ENCODE data around the gene CRYBG1.

The CRYBG1 gene, protein sequence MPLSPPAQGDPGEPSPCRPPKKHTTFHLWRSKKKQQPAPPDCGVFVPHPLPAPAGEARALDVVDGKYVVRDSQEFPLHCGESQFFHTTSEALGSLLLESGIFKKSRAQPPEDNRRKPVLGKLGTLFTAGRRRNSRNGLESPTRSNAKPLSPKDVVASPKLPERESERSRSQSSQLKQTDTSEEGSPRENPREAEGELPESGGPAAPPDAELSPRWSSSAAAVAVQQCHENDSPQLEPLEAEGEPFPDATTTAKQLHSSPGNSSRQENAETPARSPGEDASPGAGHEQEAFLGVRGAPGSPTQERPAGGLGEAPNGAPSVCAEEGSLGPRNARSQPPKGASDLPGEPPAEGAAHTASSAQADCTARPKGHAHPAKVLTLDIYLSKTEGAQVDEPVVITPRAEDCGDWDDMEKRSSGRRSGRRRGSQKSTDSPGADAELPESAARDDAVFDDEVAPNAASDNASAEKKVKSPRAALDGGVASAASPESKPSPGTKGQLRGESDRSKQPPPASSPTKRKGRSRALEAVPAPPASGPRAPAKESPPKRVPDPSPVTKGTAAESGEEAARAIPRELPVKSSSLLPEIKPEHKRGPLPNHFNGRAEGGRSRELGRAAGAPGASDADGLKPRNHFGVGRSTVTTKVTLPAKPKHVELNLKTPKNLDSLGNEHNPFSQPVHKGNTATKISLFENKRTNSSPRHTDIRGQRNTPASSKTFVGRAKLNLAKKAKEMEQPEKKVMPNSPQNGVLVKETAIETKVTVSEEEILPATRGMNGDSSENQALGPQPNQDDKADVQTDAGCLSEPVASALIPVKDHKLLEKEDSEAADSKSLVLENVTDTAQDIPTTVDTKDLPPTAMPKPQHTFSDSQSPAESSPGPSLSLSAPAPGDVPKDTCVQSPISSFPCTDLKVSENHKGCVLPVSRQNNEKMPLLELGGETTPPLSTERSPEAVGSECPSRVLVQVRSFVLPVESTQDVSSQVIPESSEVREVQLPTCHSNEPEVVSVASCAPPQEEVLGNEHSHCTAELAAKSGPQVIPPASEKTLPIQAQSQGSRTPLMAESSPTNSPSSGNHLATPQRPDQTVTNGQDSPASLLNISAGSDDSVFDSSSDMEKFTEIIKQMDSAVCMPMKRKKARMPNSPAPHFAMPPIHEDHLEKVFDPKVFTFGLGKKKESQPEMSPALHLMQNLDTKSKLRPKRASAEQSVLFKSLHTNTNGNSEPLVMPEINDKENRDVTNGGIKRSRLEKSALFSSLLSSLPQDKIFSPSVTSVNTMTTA (N-terminal part only)

DNA sequence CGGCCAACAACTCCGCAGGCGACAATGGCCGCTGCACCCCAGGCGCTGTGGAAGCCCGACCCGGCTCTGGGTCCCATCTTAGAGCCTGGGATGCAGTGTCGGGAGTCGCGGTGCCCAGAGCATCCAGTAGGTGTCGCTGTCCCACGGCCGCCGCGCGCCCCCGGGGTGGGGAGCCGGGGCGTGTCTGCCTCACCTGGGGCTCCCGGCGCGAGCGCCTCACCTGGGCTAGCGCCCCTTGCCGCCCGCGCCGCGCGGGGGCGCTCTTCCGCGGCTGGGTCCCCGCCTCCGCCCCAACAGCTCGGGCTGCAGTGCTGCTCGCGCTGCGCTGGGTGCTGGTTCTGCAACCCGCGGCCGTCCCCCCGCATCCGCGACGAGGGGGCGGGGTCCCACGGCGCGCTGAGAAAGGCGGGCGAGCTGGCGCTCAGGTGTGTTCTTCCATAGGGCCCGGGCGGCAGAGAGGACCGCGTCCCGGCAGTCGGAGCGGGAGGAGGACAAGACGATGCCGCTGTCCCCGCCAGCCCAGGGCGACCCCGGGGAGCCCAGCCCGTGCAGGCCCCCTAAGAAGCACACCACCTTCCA is at the start of gene CRYBG1:
Gene CRYBG1, plus strand, starts transcription at position 308 of the 579 bp plus-strand sequence. Its CDS starts 192 bp downstream, at position 500.
- no peak for DNase-seq

DNA sequence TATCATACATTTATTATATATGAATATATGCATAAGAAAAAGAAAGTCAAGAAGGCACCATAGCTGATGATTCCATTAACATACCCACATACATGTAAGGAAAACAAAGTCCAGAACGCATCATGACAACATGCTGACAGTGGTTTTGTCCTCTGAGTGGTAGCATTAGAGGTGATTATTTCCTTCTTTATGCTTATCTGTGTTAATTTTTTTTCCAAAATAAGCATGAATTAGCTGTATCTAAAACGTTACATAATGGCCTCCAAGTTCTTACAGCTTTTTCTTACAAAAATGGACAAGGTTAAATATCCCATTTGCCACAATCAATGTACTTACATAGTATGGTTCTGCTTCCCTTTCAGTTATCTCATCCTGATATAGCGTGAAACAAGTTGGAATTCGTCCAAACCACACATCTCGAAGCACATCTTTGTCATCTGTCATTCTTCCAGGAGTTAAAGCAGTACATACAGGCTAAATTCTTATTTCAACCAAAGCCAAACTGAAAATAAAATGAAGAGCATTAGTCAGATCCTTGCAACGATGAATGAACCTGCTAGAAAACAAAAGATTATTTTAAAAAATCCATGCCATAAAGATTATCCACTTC is 44.6 kb upstream of the CRYBG1 start:
- DNase-seq = no peak

DNA sequence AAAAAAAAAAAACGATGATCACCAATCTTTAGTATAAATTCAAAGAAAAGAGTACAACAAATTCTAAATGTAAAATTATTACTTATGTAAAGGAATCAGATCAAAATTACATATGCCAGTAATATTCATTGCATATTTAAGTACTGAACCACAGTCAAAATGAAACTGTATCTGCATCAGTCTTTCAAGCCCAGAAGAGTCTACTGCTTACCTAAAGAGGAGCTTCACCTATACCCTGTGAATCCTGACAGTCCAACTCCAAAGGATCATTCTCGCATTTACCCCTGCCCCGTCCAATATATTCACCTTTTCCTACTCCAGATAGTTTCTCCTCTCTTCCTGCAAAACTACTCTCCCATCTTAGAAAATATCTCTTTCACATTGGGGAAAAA is 44.1 kb upstream of the CRYBG1 start:
- DNase-seq = no peak

DNA sequence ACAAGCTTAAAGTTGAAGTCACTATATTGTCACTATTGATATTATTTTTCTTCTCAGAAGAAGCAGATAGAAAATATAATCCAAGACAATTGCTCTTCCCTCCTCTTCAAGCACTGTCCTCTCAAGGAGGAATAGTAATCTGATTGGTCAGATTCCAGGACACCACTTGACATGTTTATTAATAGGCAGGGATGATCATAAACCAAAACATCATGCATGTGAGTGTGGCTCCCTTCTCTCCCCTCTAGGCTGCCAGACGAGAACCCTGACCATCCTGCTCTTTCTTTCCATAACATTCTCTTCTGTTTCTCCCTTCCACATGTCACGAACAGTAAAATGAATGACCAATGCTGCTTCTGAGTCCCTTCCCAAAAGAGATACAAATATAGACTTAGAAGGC is 42.5 kb upstream of the CRYBG1 start:
- no peak for DNase-seq

DNA sequence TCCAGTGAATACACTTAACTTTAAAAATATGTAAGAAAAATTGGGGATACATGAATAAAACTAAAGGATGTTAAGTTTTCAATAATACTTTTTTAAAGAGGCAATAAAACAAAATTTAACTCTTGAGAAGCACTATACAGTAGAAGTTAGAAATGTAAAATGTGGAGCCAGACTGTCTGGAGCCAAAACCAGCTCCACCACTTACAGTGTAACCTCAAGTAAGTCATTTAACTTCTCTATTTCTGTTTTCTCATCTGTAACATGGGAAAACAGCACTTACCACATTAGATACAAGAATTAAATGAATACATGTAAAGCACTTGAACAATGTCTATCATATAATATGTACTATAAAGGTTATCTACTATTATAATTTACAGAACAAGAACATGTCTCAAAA is 41.7 kb upstream of the CRYBG1 start:
- DNase-seq = no peak

DNA sequence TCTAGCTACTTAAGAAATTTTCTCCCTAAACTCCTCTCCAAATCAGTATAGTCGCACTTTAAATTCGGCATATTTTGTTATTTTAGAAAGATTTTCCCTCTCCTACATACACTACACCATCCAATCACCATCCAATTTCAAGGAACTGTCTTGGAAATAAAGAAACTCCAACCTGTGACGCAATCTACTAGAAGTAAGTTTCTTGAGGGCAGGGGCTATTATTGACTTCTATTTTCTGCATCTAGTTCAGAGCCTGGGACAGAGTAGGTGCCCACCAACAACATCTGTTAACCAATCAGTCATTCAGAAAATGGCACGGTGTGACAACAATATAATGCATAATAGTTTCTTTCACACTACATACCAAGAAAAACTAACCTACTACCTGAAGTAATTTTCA is 38.6 kb upstream of the CRYBG1 start:
- DNase-seq = no peak

DNA sequence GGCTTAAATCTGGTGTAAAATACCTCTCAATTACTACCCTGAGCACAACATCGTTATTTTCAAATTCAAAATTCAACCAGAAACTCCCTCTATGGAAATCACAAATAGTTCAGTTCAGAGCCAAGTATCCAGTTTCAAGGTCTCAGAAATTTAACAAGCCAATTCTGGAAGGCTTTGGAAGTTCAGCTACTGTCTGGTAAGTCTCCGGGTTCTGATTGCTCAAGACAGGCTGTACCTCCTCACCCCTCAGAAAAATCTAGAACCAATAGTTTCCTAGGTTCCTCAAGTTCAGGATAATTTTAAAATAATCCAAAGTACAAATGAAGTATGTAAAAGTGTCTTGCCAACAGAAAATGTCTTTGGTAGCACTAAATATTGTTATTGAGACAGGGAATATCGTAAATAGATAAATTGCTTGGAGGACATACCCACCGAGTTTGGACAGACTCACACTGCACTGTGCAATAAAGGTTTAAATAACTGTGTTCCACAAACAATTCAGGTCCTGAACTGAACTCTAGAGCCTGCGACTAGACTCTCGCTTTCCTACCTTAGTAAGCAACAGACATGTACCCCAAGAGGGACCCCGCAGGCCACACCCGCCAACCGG is 35.7 kb upstream of the CRYBG1 start:
- peak; percentile 27 for DNase-seq

DNA sequence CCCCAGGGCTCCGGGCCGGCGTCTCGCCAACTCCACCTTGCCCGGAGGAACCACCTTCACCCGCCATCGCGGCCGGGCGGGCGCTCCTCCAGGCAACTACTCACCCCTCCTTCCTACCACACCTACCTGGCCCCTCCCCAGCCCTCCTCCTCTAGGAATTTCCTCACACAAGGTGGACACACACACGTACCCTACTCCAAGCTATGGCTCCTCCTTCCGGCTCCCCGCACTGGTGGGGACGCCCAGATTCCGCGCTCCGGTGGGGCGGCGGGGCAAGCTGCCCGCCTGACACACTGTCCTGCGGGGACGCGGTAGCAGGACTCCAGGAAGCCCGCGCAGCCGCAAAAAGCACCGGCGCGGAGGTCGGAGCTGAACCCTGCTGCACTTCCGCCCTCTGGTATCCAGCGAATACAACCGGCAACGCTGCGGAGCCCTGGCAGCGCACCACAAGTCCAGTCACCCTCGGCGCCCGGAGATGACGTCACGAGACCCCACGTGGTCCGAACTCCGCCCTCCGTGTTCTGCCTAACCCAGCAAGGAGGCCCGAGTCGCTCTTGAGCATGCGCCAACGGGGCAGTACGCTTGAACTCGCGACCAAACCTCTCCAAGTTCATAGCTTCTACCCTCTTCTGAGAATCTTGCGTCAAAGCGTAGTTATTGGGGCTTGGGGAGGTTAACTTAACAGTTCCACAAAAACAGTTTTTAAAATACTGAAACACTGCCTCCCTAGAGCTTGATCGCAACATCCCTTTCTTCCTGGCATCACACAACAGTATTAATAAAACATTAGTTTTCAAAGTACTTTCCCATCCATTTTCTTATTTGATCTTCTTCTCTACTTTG is 35.0 kb upstream of the CRYBG1 start, which contains the start of gene ATG5:
Gene ATG5, minus strand, starts transcription at position 425 of the 843 bp plus-strand sequence. CDS start 9,552 bp downstream, outside the sequence.
- peak; percentile 97 for DNase-seq

DNA sequence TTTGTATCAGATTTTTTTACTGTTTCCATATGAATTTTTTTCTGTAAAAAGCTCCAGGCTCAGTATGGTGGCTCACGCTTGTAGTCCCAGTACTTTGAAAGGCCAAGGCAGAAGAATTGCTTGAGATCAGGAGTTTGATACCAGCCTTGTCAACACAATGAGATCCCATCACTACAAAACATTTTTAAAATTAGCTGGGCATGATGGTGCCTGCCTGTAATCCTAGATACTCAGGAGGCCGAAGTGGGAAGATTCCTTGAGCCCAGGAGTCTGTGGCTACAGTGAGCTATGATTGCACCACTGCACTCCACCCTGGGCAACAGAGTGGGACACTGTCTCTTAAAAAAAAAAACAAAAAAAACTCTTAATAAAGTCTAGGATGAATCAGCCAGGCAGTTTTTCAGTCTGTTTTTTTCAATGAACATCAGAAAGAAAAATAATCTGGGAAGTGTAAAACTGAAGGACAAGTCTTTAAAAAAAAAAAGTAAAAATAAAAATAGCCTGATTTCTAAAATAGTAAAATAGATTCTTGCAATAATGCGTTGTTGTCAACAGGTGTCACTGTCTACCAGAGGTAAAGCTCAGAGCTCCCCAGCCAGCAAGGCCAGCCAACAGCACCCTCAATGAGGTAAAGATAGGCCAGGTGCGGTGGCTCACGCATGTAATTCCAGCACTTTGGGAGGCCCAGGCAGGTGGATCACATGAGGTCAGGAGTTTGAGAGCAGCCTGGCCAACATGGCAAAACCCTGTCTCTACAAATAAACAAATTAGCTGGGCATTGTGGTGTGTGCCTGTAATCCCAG is 25.7 kb upstream of the CRYBG1 start:
- peak; percentile 31 for DNase-seq

DNA sequence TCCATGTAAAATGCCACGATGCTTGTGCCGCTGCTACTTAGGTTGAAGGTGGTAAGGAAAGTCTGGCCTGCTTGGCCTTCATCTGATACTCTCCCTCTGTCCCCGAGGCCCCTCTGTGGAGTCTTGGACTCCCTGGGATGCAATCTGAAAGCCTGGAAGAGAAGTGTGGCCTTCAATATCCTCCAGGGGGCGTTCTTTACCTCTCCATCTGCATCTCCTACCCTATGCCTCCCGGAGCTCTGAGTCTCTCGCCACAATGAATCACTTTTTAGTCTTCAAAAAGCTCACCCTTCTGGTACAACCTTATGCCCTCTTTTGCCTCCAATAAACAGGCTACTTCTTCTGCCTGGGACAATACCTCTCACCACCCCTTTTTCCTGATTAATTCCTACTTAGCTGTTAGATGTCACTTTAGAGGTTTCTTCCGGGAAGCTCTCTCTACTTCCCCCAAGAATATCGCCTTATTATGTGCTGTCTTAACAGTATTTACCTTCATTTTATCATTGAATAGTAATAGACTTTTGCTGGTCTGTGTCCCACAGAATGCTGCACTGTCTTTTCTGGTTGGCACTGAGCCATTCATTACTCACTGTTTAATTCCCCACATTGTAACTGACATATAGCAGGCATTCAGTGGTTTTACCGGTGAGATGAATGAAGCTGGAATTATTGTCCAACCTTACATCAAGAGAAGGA is 21.0 kb upstream of the CRYBG1 start:
- peak; percentile 92 for DNase-seq

DNA sequence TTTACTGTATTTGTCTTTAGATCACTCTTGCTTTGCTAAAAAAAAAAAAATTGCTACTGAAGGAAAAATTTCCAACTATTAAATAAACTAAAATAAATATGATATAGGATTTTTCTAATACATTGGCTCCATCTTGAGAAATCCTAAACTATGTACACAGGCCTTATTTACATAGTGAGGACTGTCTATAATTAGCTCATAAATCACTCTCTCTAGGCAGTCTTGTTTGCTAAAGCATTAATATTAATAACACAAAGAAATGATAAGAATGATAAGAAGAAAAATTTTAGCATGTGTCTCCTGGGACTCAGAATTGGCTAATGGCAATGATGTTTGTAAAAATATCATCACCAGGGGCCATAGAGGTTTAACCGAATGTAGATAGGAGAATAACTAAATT is 13.3 kb upstream of the CRYBG1 start:
- DNase-seq = no peak

DNA sequence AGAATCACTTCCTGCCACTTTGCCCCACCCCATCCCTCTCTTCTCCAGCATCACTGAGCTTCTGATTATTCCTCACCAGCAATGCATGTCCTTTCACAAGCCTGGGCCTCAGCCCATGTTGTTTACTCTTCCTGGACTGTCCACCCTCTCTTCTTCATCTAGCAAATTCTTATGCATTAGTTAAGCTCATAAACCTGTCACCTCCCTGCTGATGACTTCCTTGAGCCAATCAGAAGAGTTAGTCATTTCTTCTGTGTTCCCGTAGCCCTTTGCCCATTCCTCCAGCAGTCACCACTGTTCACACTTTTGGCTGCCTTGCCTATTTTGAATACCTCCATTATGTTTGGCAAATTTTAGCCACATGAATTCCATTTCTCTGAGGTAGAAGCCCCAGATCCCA is 4.1 kb upstream of the CRYBG1 start:
- no peak for DNase-seq

DNA sequence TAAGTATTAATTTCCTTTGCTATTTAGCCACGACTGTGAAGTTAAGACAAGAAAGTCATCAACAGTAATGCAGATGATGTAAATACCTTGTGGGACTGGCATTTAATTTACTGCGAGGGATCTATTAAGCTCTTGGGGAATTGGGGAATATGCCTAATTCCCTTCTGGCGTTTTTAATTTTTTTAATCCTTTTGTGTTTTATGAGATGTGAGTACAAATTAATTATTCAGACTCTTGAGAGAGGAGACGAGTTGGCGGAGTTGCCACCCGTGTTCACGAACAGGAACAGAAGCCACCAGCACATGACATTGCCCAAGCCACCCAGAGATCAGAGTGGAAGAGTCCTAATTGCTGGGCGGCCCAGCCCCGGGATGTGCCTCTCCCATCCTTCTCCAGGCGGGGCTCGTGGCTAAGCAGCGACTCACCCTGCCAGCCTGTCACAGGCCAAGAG is 533 bp upstream of the CRYBG1 start:
- DNase-seq = no peak

DNA sequence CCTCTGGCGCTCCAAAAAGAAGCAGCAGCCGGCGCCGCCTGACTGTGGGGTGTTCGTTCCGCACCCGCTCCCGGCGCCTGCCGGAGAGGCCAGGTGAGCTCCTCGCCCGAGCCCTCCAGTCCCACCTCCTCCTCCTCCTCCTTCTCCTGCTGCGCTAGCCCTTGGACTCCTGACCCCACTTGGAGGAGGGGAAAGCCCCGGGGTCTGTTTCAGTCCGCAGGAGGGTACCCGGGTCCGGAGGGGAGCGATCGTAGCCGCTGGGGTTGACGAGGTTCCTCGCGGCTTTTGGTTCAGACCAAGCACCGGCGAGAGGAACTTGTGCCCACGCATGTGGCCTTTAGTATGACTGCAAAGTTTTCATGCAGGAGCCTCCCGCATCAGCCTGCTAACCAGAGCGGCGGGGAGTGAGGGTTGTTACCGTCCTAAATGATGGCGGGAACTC is 493 bp downstream of the CRYBG1 start:
- no peak for DNase-seq

DNA sequence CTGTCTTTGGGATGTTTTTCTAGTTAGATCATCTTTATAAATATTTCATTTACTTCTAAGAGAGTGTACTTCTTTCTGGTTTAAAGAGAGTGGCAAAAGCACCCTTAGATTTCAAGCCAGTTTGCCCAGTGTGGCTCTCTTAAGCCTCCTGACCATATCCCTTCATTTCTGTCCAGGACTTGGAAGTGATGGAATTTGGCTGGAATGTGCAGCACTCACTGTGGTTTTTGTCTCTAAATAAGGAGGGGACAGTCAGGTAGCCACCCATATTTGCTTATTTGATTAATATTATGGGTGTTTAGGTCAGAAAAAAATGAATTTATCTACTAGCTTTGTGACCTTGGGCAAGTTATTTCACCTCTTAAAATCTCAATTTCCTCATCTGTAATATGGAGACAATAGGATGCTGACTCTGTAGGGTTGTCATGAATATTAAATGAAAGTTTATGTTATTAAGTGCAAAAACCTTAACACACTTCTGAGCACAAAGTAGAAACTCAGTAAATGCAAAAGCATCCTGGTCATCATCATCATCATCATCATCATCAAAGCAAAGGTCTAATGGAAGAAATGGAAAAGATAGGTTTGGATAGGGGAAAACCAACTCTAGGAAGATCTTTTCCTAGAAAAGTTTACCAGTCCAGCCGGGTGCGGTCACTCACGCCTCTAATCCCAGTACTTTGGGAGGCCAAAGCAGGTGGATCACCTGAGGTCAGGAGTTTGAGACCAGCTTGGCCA is 3.1 kb downstream of the CRYBG1 start:
- DNase-seq = no peak

DNA sequence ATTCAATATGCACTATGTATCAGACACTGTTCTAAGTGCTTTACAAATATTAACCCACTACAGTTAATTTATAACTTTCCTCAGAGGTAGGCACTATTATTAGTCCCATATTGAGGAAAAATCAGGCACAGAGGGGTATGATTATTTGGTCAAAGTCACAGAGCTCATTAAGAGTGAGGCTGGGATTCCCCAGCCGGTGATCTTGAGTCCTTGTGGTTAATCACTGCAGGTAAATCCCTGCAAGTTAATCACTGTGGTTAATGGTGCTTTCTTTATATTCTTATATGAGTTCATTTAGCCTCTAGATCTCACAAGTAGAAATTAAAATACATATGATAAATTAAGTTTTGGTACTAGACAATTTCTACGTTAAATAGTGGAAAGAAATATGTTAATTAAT is 9.2 kb downstream of the CRYBG1 start:
- DNase-seq = no peak

DNA sequence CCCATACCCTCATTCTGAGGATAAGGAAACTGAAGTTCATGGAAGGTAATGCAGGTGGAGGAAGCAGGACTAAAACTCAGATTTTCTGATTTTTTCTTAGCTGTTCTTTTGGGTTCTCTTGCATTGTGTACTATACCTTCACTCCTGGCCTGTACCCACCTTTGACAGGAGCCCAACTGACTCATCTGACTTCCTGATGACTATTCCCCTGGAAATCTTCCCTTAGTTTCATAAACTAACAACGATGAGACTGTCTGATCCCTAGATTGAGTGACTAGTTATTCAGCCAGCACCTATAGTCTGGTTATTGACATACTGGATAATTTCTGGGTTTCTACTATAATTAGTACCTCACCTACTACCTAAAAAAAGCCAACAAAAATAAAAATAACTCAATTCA is 10.1 kb downstream of the CRYBG1 start:
- peak; percentile 32 for DNase-seq

DNA sequence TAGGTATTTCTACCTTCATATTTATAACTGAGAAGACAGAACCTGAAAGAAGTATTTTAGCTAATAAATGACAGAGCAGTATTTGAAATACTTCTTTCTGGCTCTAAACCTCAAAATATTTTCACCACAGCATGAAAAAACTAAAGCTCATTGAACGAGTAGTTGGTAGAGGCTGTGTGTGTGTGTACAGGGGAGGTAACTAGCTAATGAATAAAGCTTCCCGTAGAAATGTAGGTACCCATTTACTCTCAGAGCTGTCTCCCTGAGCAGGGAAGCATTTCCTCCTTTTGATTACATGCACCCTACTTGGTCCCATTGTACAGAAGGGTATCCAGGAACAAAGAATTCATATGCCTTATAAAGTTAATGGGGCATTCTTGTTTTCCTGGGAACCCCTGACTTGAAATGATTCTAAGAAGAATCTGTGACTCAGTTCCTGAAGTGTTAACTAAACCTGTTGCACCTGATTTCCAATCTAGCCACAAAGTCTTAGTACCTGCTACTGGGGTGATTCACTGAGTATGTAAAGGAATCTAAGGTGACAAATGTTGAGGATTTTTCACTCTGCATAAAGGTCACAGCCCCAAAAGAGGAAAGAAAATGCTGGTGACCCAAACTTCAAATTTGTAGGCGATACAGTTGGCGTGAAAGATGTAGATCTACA is 12.5 kb downstream of the CRYBG1 start:
- no peak for DNase-seq

Data from kidney glomerular epithelial cell (primary cell).